HUES48 (cell line): ENCODE data around the gene ACTR3C.

Experiments used
- H3K27ac ChIP-seq: one replicate; pipeline ENCODE4 v1.7.0; 2013; ENCODE audit warnings: low read depth, low read length, inconsistent platforms
- H3K27me3 ChIP-seq: 2 replicates; pipeline ENCODE4 v1.6.1; 2013; ENCODE audit warnings: mild to moderate bottlenecking, low read length; ENCODE audit not compliant: control insufficient read depth, insufficient read depth
- H3K36me3 ChIP-seq: 2 replicates; pipeline ENCODE4 v1.6.1; 2013; ENCODE audit warnings: low read length; ENCODE audit not compliant: control insufficient read depth, insufficient read depth
- H3K4me1 ChIP-seq: 2 replicates; pipeline ENCODE4 v1.6.1; 2013; ENCODE audit warnings: mild to moderate bottlenecking, low read length; ENCODE audit not compliant: control insufficient read depth, insufficient read depth
- H3K4me3 ChIP-seq: 2 replicates; pipeline ENCODE4 v1.5.1; 2013; ENCODE audit warnings: mild to moderate bottlenecking, low read depth, low read length
- H3K9ac ChIP-seq: 2 replicates; pipeline ENCODE4 v1.6.1; 2013; ENCODE audit warnings: mild to moderate bottlenecking, low read depth, low read length, moderate library complexity
- H3K9me3 ChIP-seq: 2 replicates; pipeline ENCODE4 v1.6.1; 2013; ENCODE audit warnings: low read length; ENCODE audit not compliant: control insufficient read depth, insufficient read depth

Gene ACTR3C

DNA sequence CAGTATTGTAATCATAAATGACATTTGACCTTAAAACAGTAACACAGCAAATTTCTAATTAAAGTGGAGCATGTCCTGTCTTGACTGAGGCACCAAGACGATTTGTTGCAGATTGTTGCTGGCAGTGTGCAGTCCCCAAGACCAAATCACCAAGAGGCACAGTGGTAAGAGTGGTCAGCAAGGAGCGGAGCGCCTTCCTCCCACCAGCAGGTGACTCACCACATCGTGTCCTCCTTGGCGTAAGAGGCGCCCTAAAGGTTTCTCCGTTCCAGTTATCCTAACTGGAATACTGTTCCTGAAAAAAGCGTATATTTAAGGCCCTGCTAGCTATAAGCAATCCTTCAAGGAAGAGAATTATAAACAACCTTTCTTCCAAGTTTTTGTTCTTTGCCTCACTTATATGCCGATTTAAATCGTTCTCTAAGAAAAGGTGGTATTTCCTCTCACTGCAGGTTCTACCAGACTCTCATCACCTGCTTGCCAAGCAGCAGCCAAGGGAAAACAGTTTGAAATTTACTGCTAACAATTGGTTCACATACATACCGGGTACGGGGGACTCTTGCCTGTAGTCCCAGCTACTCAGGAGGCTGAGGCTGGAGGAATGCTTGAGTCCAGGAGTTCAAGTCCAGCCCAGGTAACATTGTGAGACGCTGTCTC, 34.6 kb upstream of the ACTR3C start:
- Histone ChIP-seq H3K27me3 (no peaks in the 10 kb centered on the region), H3K27ac (no peak overlapping the region), H3K9me3 (no peaks in the 10 kb centered on the region), H3K4me3 (no peak overlapping the region), H3K4me1 (peaks cover 29% of the 10 kb centered on the region), H3K9ac (no peak overlapping the region), H3K36me3 (no peaks in the 10 kb centered on the region)

DNA sequence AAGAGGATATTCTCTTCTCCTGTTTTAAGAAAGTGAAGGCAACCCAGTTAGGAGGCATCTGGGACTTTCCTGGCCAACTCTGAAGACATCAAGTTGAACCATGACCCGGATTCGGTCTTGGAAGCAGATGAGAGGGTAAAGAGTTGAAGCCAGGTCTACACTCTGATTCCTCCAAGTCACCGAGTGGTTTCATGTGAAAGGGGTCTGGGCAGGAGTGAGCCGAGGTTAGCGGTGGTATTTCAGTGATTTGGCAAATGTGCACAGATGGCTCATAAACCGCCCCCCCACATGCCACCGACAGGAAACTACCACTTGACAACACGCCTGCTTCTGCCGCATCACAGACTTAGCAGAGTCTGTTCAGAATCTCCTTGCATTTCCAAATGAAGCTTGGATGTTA, 33.9 kb upstream of the ACTR3C start:
- Histone ChIP-seq H3K27me3 (no peaks in the 10 kb centered on the region), H3K4me3 (no peak overlapping the region), H3K4me1 (peaks cover 23% of the 10 kb centered on the region), H3K27ac (no peak overlapping the region), H3K9ac (no peak overlapping the region), H3K9me3 (no peaks in the 10 kb centered on the region), H3K36me3 (no peaks in the 10 kb centered on the region)

DNA sequence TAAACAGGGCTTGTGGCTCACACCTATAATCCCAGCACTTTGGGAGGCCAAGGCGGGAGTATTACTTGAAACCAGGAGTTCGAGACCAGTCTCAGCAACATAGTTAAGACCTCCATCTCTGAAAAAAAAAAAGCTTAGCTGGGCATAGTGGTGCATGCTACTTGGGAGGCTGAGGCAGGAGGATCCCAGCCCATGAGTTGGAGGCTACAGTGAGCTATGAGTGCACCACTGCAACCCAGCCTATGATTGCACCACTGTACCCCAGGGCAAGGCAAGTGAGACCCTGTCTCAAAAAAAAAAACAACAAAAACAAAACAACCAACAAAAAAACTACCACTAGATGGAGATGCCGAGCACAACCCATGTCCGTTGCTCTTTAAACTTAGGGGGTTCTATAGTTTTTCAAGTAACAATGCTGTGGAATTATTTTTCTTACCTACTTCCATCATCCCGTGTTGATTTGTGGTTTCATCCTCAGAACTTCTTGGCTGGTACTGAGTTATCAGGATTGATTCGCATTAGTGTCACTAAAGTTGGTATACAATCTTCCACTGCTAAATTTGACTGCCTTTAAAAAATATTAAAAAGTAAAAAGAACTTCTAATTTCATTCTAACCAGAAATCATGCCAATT, 33.0 kb upstream of the ACTR3C start:
- no peaks in the 10 kb centered on the region for H3K36me3 ChIP-seq
- H3K4me1 ChIP-seq: peaks cover 16% of the 10 kb centered on the region
- H3K9ac ChIP-seq: no peak overlapping the region
- H3K27ac ChIP-seq: no peak overlapping the region
- no peaks in the 10 kb centered on the region for H3K27me3 ChIP-seq
- H3K4me3 ChIP-seq: no peak overlapping the region
- no peaks in the 10 kb centered on the region for H3K9me3 ChIP-seq

DNA sequence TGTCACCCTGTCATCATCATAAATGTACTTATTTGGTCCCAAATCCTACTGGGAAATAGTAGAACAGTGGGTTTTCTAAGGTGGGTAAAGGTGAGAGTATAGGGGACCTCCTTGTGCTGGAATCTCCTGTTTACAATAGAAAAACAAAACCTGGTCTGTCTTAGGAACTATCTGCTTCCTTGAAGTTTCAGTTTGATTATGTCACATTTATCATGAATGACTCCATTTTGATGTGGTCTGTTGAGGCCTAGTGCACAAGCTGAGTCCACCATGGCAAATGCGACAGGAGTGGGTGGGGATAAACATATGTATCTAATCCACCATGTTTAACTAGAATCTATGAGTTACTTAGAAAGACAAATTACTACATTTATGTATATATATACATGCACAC, 32.3 kb upstream of the ACTR3C start:
- Histone ChIP-seq H3K9ac (no peak overlapping the region), H3K9me3 (no peaks in the 10 kb centered on the region), H3K4me3 (no peak overlapping the region), H3K27me3 (no peaks in the 10 kb centered on the region), H3K4me1 (peaks cover 13% of the 10 kb centered on the region), H3K36me3 (no peaks in the 10 kb centered on the region), H3K27ac (no peak overlapping the region)

DNA sequence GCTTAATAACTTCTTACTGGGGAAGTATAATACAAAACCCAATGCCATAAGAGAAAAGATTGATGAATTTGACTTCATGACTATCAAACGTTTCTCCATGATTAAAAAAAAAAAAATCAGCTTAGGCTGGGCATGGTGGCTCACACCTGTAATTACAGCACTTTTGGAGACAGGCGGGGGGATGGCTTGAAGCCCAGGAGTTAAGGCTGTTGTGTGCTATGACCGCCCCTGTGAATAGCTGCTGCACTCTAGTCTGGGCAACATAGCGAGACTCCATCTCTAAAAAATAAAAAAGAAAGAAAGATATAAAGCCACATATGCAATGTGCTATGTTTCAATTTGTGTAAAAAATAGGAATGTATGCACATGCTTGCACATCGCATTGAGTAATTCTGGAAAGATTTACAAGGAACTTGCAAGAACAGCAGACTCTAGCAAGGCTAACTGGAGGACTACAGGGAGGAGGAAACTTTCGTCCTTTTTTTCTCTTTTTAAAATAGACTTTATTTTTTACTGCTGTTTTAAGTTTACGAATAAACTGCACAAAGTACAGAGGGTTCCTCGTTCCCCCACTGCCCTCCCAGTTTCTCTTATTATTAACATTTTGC, 28.3 kb upstream of the ACTR3C start:
- peaks cover 2% of the 10 kb centered on the region; the same call in 1 of the 2 replicates for H3K4me1 ChIP-seq
- no peak overlapping the region for H3K27ac ChIP-seq
- H3K9ac ChIP-seq: no peak overlapping the region
- H3K9me3 ChIP-seq: no peaks in the 10 kb centered on the region
- H3K4me3 ChIP-seq: no peak overlapping the region
- no peaks in the 10 kb centered on the region for H3K36me3 ChIP-seq
- no peaks in the 10 kb centered on the region for H3K27me3 ChIP-seq

DNA sequence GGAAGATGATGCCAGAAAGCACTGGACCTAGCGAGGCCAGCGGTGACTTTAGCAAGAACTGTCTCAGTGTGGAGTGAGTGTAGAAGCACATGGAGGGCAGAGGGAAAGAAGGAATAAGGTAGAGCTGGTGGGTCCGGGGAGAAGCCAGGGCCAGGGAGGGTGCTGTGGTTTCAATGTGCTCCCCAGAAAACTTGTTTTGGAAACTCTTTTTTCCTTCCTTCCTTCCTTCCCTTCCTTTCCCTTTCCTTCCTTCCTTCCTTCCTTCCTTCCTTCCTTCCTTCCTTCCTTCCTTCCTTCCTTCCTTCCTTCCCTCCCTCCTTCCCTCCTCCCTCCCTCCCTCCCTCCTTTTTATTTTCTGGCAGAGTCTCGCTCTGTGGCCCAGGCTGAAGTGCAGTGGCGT, 23.6 kb upstream of the ACTR3C start:
- Histone ChIP-seq H3K4me1 (peaks cover 14% of the 10 kb centered on the region), H3K4me3 (no peak overlapping the region), H3K9me3 (peaks cover 7% of the 10 kb centered on the region; the same call in 1 of the 2 replicates), H3K27me3 (peaks cover 25% of the 10 kb centered on the region), H3K36me3 (no peaks in the 10 kb centered on the region), H3K9ac (no peak overlapping the region), H3K27ac (no peak overlapping the region)

DNA sequence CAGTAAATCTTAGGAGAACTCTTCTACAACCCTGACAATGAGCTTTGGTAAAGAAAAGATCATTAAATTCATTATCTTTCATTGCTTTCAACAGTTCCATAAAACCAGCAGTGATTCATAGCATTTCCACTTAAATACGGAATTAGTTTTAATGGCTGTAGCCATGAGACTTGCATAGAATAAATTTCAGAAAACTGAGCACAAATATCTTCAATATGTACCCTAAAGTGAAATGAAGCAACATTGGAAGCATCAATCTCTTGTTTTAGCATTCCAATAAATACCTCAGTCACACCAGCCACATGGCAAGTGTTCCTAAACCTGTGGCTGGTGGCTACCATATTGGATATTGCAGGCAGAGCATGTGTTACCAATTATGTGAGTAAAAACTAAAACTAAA, 21.7 kb upstream of the ACTR3C start:
- Histone ChIP-seq H3K27ac (no peak overlapping the region), H3K9me3 (peaks cover 7% of the 10 kb centered on the region; the same call in 1 of the 2 replicates), H3K4me3 (no peak overlapping the region), H3K36me3 (no peaks in the 10 kb centered on the region), H3K4me1 (peaks cover 19% of the 10 kb centered on the region), H3K27me3 (peaks cover 34% of the 10 kb centered on the region), H3K9ac (no peak overlapping the region)

DNA sequence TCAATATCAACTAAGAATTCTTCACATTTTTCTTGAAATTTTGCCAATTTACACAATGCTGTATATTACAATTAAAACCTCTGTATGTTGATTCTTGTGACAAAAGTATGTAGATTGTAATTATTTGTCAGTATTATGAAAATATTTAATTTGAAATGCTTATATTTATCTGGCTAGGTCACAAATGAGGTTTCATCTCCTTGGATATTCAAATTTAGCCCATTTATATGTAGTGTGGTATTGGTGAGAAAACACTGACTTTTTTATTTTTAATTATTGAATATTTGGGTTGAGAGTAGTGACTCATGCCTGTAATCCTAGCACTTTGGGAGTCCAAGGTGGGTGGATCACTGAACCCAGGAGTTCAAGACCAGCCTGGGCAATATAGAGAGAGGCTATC, 21.0 kb upstream of the ACTR3C start:
- Histone ChIP-seq H3K4me1 (peaks cover 26% of the 10 kb centered on the region), H3K27ac (no peak overlapping the region), H3K4me3 (no peak overlapping the region), H3K27me3 (peaks cover 34% of the 10 kb centered on the region), H3K9me3 (peaks cover 7% of the 10 kb centered on the region; the same call in 1 of the 2 replicates), H3K36me3 (no peaks in the 10 kb centered on the region; the same call in 1 of the 2 replicates), H3K9ac (no peak overlapping the region)

DNA sequence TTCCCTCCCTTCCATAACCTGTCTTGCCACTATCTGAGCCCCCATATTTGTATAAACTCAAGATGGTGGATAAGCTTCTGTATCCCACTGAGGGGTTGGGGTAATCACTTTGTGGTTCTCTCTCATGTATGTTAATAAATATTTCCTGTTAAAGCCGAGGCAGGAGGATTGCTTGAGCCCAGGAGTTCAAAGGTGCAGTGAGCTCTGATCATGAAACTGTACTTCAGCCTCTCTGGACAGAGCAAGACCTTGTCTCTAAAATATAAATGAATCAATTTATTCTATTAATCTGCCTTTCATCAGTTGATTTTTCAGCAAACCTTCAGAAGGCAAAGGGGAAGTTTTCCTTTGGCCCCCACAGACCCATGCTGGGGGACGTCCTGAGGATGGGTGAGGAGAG, 19.9 kb upstream of the ACTR3C start:
- Histone ChIP-seq H3K4me1 (peaks cover 32% of the 10 kb centered on the region), H3K36me3 (peaks cover 9% of the 10 kb centered on the region), H3K9me3 (peaks cover 7% of the 10 kb centered on the region; the same call in 1 of the 2 replicates), H3K4me3 (no peak overlapping the region), H3K9ac (no peak overlapping the region), H3K27me3 (peaks cover 34% of the 10 kb centered on the region), H3K27ac (no peak overlapping the region)

DNA sequence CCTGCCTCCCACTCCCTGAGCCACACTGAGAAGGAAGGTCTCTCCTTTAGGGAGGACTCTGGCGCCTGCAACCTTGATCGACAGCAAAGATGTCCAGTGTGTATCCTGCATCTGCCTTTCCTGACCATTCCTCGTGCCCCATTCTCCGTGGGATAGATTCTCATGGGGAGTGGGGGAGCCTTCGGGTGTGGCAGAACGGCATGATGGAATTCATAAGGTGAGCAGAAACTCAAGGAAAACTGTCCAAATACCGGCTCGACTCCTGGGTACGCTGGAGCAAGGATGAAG, 18.7 kb upstream of the ACTR3C start:
- H3K9ac ChIP-seq: no peak overlapping the region
- H3K4me1 ChIP-seq: peaks cover 32% of the 10 kb centered on the region
- peaks cover 7% of the 10 kb centered on the region; the same call in 1 of the 2 replicates for H3K9me3 ChIP-seq
- H3K27ac ChIP-seq: no peak overlapping the region
- peaks cover 20% of the 10 kb centered on the region for H3K36me3 ChIP-seq
- peaks cover 34% of the 10 kb centered on the region for H3K27me3 ChIP-seq
- H3K4me3 ChIP-seq: peak overlapping the region; percentile 55
